HG03095 (cell line): Measurements from ENCODE around the gene ODAPH.
"Not testable (repeated sequence)": the region's sequence is repeated elsewhere in the genome, so short reads cannot be mapped to it uniquely, and the experiment has no call there.

Experiments used
- ATAC-seq: cut with Tn5 transposase; IDR thresholded peaks from one replicate; pipeline ENCODE4 v1.9.1; 2021; ENCODE audit warnings: moderate library complexity; ENCODE audit not compliant: unreplicated experiment

The ODAPH gene

GRCh38 chr4:75555294-75556164, at the start of gene ODAPH:
Gene ODAPH, plus strand, starts transcription at chr4:75556066. Its CDS starts 17 bp downstream, at chr4:75556083.
- peak; percentile 98 for ATAC-seq

- ATAC-seq = not testable (repeated sequence)
Observed at GRCh38 chr4:75509592-75509991, 46.3 kb upstream of the ODAPH start.

- ATAC-seq = no peak
Observed at GRCh38 chr4:75511841-75512240, 44.0 kb upstream of the ODAPH start.

GRCh38 chr4:75512386-75513211, 43.3 kb upstream of the ODAPH start:
- no peak for ATAC-seq

GRCh38 chr4:75513526-75514130, 42.2 kb upstream of the ODAPH start:
- no peak for ATAC-seq

GRCh38 chr4:75514131-75514948, 41.5 kb upstream of the ODAPH start, which contains the start of the genes RCHY1 and THAP6:
Gene RCHY1, minus strand, starts transcription at chr4:75514403. Its CDS starts 117 bp downstream, at chr4:75514286.
Gene THAP6, plus strand, starts transcription at chr4:75514473. Its CDS starts 980 bp downstream, at chr4:75515453.
- peak; percentile 88 for ATAC-seq

GRCh38 chr4:75514949-75515612, 40.8 kb upstream of the ODAPH start:
- no peak for ATAC-seq

- ATAC-seq = no peak
Observed at GRCh38 chr4:75516144-75516543, 39.7 kb upstream of the ODAPH start.

- ATAC-seq = not testable (repeated sequence)
Observed at GRCh38 chr4:75519452-75519851, 36.4 kb upstream of the ODAPH start.

- ATAC-seq = no peak
Observed at GRCh38 chr4:75525086-75525485, 30.8 kb upstream of the ODAPH start.

GRCh38 chr4:75525910-75526309, 30.0 kb upstream of the ODAPH start:
- ATAC-seq = no peak

GRCh38 chr4:75527482-75527881, 28.4 kb upstream of the ODAPH start:
- ATAC-seq = no peak

GRCh38 chr4:75530556-75531322, 25.1 kb upstream of the ODAPH start:
- ATAC-seq = no peak

GRCh38 chr4:75531536-75532143, 24.2 kb upstream of the ODAPH start:
- not testable (repeated sequence) for ATAC-seq

- ATAC-seq = not testable (repeated sequence)
Observed at GRCh38 chr4:75533339-75533887, 22.5 kb upstream of the ODAPH start.

GRCh38 chr4:75533926-75534325, 21.9 kb upstream of the ODAPH start:
- ATAC-seq = not testable (repeated sequence)

GRCh38 chr4:75537308-75537707, 18.6 kb upstream of the ODAPH start:
- not testable (repeated sequence) for ATAC-seq

GRCh38 chr4:75542824-75543223, 13.0 kb upstream of the ODAPH start:
- no peak for ATAC-seq
